GM19025 (cell line): Measurements from ENCODE around the gene C22orf31.

Experiments
- ATAC-seq: cut with Tn5 transposase; IDR thresholded peaks from one replicate; pipeline ENCODE4 v1.9.1; 2021; ENCODE audit warnings: mild to moderate bottlenecking, low read depth, moderate library complexity; ENCODE audit not compliant: unreplicated experiment

Gene C22orf31

GRCh38 chr22:29030618-29031226 is 30.9 kb downstream of the C22orf31 start:
- ATAC-seq, result no peak

- no peak for ATAC-seq
Observed at GRCh38 chr22:29030016-29030617, 31.5 kb downstream of the C22orf31 start.

DNA sequence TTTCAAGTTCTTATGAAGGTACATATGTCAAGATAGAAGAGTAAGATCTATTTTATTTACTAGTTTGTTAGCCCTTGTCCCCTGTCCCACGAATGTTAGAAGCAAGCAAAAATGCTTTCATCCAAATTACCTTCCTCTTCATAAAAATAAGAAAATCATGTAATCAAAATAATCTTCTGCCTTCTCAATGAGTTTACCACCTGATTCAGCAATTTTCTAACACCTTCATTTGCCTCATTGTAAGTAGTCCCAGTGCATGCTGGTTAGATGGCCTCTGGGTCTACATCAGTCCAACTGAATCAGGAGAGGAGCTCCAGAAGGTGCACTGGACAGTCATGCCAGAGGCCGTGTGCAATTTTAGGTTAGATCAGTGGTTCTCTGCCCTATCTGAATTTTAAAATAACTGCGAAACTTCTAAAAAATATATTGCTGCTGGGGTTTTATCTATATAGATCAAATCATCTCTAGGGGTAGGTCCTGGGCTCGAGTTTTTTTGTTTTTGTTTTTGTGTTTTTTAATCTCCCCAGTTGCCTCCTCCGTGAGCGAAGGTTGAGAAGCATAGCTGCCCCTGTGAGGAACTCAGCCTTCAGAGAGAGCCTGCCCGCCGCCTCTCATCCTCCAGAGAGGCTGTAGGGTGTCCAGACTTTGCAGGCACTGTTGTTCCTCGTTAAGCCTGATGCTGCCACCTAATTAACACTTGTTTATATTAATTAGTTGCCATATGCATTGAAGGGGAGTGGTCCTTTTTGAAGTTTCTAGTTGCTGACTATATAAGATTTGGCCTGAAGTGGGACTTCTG is 32.2 kb downstream of the C22orf31 start:
- ATAC-seq, result no peak

GRCh38 chr22:29028468-29028867 is 33.2 kb downstream of the C22orf31 start:
- no peak for ATAC-seq

DNA sequence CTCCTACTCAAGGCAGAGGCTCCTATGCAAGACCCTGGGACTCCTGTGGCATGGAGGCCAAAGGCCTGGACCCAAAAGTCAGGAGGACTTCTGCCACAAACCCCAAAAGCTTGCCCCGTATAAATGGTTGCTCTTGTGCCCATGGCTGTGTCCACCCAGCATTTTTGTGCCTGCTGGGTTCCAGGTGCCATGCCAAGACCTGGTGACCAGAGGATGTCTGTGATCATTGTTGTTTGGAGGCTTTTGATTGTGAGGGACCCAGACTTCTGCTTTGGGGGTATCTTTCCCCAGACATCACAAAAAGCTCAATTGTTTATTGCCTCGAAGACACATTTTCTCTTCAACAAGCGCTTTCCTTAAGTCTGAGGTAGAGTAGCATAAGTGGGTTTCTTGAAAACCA is 35.1 kb downstream of the C22orf31 start:
- ATAC-seq, result no peak

DNA sequence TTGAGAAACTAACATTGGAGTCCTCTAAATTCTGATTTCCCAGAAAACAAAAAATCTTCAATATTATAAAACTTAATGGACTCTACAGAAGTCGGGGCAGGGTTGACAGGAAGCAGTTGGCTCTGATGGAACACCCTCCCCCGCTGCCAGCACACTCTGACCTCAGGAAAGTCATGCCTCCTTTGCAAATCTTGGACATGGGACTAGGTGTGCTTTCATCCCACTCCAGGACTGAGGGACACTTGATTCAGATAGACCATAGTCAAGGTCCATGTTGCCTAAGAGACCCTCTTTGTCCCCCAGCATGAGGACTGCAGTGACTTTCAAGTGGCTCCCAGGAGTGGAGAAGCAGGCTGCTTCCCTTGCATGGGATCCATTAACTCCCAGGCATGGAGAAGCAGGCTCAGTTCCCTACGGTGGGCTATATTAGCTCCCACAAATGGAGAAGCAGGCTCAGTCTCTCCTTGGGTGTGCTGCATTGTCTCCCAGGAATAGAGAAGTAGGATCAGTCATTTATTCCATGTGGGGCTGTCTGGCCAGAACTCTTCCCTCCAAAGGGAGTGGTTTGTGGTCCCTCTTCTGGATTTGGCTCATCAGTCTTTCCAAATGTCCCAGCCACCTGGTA is 38.3 kb downstream of the C22orf31 start:
- no peak for ATAC-seq

- no peak for ATAC-seq
Observed at GRCh38 chr22:29022101-29022817, 39.4 kb downstream of the C22orf31 start.

GRCh38 chr22:29018293-29019189 is 43.1 kb downstream of the C22orf31 start:
- no peak for ATAC-seq

GRCh38 chr22:29016067-29016938 is 45.3 kb downstream of the C22orf31 start:
- ATAC-seq, result no peak

DNA sequence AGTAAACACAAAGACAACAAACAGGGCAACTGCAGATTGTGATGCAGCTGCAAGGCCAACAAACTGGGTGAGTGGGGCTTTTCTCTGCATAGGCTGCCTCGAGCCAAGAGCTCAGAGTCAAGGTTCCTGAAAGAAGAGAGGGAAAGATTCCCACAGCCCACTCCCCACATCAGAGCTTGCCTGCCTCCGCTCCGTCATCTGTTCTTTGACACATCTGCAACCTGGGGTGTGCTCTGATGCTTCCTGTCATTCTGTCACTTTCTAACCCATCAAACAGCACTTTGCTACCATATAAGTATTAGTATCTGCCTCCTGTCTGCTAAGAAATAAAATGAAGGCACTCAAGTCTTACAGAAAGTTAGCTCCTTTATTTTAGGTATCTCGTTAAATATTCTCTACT is 46.9 kb downstream of the C22orf31 start:
- no peak for ATAC-seq

DNA sequence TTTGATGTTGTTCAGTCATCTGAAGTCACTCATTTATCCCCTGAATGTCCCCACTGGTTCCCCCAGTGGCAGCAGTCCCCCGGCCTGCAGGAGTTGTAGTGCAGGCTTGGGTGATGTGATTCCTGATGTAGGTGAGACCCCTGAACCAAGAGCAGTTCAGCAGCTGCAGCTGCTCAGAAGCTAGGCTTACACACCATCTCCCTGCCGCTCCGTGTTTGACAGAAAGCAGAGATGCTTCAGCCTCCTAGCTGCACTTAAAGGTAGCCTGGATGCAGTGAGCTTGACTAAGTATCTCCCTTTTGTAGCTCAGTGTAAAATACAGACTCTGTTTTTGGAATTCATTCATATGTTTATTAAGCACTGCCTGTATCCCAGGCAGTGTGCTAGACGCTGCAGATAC is 47.3 kb downstream of the C22orf31 start:
- no peak for ATAC-seq

- no peak for ATAC-seq
Observed at GRCh38 chr22:29012952-29013351, 48.7 kb downstream of the C22orf31 start.

DNA sequence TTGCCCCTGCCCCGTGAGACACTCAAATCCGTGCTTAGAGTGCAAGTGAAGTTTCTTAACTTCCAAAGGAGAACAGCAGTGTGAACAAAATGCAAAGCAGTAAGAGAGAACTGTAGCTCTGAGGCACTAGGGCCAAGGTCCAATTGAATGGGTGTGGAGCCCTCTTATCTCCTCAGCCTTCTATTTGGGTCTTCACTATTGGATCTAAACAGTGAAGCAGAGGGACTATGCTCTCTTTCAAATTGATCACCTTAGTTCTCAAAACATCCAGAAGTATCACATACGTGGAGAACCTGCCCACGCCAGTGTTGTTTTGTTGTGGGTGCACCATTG is 49.6 kb downstream of the C22orf31 start:
- ATAC-seq, result no peak

DNA sequence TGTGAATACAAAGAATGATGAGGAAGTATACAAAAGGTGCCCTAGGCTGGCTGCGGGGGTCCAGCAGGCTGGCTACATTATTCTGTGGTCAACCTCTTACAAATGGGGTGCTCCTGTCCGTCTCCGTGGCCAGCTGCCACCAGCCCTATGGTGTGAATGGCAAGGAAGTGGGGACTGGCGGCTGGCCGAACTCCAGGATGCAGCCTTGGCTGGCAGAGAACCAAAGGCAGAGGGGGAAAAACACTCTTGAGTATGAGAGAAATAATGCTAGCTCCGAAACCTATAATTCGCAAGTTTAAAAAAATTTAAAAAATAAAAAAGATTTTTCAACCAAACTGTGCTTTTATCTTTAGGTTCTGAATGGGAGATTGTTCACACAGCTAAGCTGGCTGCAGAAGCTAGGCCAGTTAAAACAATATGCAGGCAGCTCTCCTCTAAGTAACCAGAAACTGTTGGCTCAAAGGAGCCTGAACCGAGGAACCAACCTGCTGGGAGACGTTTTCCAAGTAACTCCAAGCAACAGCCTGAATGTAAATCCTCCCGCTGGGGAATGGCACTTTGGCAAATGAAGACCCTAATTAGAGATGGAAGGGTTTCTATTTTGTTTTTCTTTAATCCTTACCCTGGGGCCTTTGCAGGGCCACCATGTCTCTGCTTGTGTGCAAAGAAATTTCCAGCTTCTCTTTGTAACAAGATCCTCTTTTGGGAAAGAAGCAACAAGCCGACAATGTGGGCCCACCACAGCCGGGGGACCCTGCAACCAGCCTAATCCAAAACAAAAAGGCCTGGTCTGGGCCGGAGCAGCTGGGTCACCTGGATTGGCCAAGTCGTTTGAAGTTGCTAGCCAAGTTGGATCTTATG is 50.2 kb downstream of the C22orf31 start:
- ATAC-seq, result no peak

DNA sequence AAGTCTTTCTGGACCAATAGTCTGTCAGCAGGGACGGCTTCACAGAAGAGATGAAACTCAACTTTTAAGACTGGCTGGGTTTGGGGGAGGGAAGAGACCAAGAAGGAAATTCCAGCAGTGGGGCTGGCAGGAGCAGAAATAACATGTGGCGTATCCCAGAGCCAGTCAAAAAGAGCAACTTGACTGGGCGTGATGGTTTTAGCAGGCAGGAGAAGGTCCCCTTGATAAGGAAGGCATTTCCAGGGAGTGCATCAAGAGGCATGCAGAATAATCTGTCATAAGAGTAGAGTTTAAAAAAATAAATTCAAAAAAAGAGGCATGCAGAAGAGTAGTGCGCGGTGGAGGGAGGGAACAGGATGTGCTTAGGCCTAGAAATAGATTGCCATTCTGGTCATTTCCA is 52.5 kb downstream of the C22orf31 start:
- ATAC-seq, result no peak
